Amniotic epithelial cell (primary cell): ENCODE results near the gene NPS.

Experiments used
- DNase-seq: peaks from one replicate; pipeline ENCODE4 v3.0.0-alpha.2; 2010; ENCODE audit warnings: low read depth

The NPS gene

DNA sequence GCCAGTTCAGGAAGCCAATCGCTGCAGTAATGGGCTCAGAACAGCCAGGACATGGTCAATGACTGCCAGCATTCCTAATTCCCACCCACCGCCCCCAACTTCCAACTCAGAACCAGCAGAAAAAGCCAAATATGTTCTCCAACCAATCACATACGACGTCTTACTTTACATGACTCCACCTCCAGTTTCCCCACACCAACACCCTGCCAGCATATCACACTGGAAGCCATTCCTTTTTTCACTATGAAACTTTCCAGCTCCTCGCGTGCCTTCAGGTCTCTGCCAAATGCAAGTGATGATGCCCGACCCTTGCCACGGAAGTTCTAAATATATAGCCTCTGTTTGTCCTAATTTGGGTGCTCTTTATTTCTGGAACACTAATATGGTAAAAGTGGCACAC, 12.5 kb downstream of the NPS start:
- DNase-seq: no peak

DNA sequence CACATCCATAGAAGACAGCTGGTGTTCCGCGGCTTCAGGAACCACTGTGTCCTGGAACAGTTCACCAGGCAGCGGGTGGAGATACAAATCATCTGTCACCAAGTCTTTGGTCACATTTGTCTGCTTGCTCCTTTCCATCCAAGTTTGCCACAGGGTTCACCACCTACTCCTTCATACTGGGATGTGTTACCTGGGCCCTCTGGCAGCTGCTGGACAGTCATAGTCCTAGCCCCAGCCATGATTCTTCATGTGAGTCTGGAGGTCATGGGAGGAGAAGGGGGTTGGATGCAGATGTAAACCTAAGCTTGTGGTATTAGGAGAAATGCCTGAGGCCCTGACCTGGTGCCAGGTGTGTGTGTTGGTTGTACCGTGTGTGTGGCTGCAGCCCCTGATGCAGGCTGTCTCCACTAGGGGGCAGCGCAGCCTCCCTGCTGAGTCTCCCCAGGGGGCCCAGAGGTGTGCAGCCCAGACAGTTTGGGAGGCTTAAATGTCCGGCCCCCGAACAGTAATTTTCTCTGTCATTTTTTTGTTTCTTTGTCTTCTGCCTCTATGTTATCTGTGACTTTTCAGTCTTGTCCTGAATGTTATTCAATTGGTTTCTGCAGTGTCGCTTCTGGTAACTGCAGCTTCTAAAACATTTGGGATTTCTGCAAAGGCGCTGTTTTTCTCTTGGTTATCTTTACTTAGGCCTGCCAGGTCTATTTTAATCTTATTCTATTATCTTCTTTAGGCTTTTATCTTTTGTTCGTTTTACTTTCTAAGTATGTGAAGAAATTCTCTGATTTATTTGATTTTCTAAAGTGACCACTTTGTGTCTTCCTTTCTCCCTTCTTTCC, 14.8 kb downstream of the NPS start:
- DNase-seq: no peak

DNA sequence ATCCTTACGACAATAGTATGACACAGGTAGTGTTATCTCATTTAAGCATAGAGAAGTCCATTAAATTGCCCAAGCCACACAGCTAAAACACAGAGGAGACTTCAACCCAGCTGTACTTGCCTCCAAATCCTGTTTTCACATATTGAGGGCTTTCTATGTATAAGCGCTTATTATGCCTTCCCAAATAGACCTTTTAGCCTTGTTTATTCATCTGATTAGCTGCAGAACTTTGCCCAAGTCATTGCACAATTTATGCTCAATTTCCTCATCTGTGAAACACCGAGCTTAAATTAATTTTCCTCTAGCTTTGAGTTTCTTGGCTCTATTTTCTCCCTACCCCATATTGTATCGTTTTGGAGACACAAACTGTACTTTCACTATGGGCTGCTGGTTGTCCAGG, 15.5 kb downstream of the NPS start:
- DNase-seq: no peak

DNA sequence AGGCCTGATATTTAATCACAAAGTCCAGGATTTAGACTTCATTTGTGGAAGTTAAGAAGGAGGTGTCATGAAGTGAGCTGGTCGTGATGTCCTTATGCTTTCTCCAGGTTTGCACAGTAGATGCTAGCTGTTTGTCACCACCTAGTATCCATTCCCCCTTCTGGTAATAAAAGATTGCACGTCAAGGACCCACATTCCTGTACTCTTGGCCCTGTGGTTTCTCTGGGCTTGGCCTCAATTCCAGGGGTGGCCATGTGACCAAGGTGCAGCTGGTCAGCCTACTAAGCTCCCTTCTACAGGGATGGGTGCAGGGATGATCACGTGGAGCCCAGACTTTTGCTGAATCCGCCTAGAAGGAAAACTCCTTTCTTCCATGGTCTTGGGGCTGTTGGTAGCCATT, 16.5 kb downstream of the NPS start:
- no peak for DNase-seq

DNA sequence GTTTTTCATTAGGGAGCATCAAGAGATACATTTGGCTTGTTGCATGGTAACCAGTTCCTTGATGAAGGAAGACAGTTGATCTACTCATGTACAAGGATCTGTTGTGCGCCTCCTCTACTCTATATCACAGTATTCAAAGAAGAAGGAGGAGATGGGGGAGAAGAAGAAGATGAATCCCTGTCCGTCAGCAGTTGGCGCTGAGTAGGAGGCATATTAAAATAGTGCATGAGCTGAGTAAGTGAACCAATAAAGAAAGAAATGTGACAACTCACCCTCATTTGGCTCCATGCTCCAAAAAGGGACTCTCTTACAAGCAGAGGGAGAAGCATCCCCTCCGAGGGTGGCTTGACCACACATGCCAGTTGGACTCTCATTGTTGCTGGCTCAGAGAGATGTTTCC, 20.1 kb downstream of the NPS start:
- DNase-seq: no peak

DNA sequence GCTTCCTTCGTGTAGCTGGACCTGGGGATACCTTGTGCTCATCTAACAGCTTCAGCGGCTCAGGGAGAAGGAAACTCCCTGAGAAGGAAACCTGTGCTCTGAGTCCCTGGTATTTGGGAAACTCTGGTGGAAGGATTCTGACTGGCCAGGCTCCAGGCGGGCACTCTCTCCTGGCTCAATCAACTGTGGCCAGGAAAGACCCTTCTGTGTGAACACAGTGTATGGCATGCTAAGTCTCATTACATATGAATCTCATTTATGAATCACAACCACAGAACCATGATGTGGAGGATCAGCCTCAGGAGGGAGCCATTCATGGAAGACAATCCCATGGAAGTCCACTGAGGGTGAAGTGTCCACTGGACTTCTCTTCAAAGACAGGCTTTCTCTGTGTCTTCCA, 20.9 kb downstream of the NPS start:
- no peak for DNase-seq

DNA sequence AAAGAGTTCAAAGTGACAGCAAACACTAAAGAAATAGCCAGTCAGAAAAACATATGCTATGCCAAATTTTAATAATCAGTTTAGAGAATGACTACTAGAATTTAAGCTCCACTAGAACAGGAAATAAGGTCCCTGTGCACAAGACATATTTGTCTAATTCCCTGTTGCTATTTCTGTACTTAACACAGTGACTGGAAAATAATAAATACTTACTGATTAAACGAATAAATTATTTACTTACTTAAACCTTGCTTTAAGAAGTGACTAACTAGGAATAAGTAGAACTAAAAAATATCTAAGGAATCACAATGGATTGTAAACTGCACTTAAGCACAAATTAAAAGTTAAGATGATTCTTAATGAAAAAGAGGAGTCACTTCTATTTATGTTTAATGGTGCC, 22.3 kb downstream of the NPS start:
- DNase-seq: no peak

DNA sequence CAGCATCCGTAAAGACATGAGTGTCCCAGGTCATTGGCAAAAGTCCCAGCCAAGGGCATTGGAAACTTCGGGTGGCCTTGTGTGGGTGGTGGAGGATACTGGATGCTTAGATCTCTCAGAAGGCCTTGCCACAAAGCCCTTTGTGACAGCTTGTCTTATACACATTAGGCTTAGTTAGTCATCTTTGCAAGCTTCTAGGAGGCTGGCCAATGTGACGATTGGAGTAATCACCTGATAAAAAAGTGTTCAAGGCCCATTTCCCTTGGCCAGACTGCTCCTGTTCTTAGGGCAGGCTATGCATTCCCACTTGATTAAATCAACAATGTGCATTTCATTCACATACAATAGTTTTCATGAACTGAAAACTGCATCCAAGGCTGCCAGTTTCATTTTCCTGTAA, 26.9 kb downstream of the NPS start:
- no peak for DNase-seq

DNA sequence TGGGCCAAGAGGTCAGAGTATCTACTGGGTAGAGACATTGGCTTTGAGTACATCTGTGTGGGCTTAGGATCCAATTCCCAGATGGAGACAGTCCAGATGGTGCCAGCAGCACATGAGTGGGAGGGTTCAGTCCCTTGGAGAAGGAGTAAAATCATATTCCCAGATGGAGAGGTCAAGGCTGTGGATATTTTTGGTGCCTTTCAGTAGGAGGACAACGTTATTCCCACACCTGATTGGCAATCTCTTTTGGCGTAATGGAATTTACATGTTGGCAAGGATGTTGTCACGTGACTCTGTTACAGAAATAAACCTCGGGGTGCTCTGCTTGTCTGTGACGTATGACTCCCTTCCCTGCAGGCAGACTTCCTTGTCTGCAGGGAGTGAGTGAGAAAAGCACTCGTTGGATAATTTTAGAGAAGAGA, 27.6 kb downstream of the NPS start:
- no peak for DNase-seq

DNA sequence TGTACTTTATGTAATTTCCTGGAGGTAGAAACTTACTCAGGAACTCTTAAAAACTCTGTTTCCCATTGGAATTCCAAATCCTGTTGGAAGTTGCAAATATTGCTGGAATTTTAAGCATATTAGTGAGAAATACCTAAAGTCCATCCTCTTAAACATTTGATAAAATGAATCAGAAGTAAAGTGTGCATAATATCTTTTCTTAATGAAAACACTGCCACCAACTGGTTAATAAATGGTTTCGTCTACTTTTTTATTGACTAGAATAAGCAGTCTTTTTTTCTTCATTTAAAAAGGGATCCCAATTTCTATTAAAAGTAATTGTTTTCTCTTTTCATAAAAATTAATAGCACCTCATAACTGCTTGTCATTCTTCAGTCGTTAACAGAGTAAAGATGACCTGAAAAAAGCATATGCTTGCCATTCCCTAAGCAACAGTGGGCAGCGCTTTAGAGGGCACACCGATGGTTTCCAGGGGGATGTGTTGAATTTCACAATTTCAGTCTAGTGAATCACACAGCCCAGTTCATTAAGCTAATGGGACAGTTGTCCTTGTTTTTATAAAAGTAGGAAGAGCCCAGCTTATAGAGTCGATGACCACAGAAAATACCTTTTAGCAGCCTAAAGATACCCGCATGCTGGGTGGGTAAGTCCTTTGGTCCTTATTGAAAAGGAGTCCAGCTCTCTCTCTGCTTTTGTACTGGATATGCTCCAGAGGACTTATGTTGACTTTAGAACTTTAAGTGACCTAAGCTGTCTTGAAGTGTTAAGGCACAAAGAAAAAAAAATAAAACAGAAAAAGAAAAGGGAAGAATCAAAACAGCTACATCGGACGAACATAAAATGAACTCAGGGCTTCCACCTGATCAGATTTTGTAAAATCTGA, 28.5 kb downstream of the NPS start:
- peak; percentile 1 for DNase-seq

DNA sequence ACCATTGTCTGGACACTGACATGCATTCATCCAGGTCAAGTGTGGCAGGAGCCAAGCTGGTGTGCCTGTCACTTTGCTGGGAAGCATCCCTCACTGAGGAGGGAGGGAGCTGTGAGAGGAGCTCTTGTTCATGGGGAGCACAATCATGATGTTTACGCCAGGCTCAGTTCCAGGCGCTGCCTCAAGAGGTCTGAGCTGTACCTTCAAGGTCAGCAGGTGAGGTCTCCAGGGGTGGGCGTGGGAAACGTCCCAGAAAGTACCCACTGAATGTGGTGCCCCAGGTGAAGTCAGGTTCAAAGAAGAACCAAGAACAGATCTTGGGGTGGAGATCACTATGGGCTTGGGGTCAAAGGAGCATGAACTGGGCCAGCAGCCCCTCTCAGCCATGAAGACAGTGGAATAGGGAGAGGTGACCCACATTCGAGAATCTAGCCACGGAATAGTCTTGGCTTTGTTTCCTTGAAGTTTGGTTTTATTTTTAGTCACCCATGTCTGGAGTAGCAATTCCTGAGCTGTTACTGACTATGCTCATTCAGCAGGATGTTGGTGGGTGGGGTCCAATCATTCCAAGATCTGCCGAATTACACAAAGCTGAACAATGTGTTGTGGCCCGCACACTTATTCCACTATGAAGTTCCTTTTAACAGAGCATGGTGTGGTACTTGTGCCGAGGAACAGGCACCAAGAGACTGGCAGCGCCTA, 29.3 kb downstream of the NPS start:
- no peak for DNase-seq

DNA sequence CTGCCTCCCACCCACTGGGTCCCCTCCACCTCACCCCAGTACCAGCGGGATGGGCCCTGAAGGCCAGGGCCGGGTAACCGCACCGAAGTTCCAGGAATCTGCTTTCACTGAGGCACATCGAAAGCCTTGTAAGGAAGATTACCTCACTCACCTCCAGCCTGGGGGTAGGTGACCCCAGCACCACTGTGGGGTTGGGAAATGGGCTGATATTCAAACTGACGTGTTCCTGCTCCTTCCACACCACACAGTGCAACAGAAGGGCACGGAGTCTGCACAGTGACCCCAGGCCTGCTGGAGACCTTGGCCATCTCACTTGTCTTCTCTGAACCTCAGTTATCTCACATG, 29.8 kb downstream of the NPS start:
- no peak for DNase-seq

DNA sequence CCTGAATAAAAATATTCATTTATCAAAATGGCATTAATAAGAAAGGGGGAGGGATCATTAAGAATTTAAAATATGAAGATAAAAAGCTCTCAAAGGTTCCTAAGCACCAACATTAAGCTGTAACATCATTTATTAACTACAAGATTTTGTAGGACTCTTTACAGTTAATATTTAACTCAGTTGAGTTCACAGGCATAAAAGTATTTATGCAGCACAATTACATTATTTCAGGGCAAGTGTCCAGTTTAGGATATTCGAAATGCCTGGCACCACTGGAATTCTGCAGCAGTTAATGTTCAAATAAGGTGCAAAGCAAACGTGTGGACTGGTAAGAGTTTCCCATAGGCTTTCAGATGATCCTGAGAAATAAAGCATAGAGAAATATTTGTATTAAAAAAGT, 30.5 kb downstream of the NPS start:
- no peak for DNase-seq

DNA sequence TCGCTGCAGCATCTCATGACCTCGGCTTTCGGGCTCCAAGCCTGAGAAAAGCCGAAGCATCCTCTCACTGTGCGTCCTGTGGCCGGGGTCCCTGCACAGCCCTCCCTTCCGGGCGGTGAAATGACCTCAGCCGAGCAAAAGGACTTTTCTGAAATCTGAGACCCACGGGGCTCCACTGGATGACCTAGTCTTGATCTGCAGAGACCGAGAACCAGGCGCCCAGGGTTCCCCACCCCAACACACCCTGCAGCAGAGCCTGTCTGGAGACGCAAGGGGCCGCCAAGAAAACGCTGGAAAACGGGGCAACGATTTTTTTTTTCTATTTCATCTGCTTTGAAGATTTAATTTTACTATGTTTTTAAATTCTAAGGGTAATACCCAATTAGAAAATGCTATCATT, 31.7 kb downstream of the NPS start:
- no peak for DNase-seq

DNA sequence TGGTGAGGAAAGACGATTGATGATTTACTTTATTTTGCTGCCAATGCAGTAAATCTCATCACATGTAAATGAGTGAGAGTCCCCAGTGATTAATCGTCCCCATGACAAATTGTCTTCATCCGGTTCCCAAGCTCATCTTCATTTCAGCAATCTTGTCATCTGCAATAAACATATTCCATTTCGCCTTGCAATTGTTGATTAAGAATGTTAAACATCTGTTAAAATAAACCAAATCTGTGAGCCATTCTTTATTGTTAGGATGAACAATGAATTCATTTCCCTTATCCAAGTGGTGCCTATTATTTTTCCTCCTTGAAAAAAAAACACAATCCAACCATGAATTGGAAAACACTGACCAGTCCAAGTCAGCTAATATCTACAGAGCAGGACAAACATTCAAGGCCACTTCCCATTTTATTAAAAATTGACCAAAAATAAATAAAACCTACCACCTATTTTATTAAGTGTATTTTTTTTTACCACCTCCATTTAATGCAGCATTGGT, 36.5 kb downstream of the NPS start:
- DNase-seq: no peak

DNA sequence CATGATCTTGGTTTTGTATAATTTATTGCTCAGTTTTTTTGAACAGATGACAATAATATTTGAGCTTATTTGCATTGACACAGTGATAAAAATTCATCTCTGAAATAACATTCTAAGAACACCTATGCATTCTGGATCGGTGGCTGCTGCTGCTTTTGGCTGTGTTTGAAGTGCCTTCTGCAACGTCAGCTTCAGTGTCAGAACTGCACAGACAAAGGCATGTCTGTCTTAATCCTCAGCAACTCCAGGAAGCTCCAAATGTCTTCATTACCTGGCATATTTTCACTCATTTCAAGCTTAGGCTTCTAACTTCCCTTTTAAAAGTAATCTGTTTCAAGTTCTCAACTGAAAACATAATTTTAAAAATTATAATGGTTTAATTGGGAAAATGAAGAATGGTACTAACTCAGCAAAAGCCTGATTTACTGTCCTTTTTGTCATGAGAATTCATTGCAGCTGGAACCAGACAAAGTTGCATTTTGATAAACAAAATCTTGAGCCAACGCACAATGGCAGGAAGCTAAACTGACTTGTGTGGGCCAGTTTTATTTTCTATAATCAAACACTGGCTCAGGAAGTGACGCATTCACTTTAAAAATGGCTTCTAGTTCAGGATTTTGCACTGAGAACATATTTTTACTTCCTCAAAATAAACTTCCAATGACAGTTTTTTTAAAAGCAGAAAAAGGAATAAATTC, 38.7 kb downstream of the NPS start:
- no peak for DNase-seq

DNA sequence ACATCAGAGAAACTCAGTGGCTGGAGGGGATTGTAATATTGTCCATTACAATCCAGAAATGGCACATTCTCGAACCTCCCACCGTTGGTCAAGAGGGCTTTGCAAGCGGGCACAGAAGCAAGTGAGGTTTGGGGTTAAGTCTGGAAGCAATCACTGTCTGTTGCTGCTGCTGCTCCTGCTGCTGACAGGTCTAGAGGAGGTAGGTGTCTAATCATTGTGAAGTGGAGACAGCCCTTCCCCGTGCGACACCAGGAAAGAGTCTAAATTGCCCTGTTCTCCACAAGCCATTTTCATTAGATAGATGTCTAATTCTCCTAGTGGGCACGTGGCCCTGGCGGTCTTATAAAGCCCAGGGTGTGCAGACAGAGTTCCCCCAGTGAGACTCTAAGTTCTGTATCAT, 43.5 kb downstream of the NPS start:
- no peak for DNase-seq

DNA sequence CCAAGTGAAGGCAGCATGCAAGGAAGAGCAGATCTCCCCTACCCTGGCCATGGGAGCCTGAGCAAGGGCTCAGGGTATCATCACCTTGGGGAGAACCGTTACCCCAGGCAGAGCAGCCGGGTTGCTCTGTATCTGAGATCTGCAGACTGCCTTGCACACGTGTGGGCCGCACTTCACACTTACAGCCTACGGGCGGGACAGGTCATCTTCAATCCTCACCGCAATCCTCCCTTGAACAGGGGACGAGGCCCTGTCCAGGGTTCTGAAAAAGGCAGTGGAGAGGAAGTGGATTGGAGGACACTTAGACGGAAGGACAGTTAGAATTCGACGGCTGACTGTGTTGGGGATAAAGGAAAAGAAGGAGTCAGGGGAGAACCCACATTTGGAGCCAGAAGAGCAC, 51.4 kb downstream of the NPS start:
- DNase-seq: no peak
